ENCODE measurements around the gene S100A8.

Gene S100A8

GRCh38 chr1:153389973-153390879 is 647 bp downstream of the S100A8 start:
- DNase-seq: no peak

- DNase-seq: no peak
These were observed 1.5 kb downstream of the S100A8 start for GRCh38 chr1:153389401-153389800.

- DNase-seq: no peak
These were observed 3.1 kb downstream of the S100A8 start for GRCh38 chr1:153387785-153388184.

- no peak for DNase-seq
These were observed 3.9 kb downstream of the S100A8 start for GRCh38 chr1:153387001-153387400.

DNA sequence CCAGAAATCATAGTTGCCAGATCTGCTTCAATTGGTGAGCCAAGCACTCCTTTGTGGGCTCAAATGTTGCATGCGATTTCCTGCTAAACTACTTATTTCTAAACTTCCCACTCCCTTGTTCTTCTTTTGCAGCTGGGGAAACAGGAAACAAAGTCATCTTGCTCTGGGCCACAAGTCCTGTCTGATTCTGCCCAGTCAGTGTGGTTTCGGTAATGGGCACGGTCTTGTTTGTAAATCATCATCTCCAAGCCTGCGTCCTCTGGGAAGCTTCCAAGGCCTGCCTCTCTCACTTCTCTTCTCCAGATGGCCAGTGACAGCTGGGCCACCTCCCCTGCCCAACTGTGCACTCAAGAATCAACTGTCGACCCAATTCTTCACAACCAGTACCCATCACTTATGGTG is 4.4 kb downstream of the S100A8 start:
- DNase-seq: no peak

GRCh38 chr1:153384958-153385580 is 5.8 kb downstream of the S100A8 start:
- no peak for DNase-seq

- no peak for DNase-seq
These were observed 10.2 kb downstream of the S100A8 start for GRCh38 chr1:153380711-153381110.

- DNase-seq: no peak
These were observed 11.3 kb downstream of the S100A8 start for GRCh38 chr1:153379591-153379990.

- DNase-seq: no peak
These were observed 15.4 kb downstream of the S100A8 start, which contains the start of gene S100A12 for GRCh38 chr1:153375511-153375910. S100A12 (minus strand) TSS chr1:153375621; CDS start chr1:153374592, 1,029 bp downstream.

DNA sequence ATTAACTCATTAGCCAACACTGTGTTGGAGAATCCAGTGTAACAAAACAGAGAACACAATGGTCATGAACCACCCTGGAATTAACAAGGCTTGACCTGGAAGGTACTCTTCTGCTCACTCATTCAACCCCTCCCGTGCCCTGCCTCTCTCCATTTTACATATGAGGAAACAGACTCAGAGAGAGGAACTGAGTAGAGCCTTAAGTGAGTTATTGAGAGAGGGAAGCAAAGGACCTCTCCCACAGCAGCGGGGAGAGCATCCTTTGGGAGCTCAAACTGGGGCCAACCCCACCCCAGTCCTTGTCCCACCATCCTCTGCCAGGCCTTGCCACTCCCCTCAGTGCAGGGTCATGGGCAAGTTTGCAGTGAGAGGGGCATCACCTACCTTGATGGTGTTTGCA is 16.8 kb downstream of the S100A8 start:
- no peak for DNase-seq

GRCh38 chr1:153372571-153372970 is 18.3 kb downstream of the S100A8 start:
- no peak for DNase-seq

DNA sequence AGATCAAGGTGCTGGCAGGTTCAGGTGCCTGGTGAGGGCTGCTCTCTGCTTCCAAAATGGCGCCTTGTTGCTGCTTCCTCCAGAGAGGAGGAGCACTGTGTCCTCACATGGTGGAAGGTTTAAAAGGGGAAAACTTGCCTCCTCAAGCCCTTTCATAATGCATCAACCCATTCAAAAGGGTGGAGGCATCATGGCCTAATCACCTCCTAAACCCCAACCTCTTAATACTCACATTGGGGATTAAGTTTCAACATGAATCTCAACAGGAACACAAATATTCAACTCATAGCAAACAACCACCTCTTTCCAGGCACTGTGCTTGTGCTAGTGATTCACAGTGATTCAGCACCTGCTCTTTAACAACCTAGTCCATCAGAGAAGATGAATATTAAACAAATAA is 19.6 kb downstream of the S100A8 start:
- DNase-seq: no peak

DNA sequence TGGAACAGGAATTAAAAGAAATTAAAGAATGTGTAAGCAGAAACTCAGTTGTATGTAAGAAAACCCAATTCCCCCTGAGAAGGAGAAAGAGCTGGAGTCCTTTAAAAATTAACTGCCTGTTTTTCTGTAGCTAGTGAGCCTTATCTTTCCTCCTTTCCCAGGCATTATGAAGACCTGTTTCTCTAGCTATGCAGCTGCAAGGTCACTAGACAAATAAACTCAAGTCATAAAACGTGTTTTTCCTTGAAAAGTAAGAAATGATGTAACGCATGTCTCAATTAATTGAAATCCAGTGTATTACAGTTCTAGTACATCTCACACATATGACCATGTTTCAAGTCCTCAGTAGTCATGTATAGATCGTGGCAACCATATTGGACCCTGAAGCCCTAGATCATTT is 20.7 kb downstream of the S100A8 start:
- no peak for DNase-seq

DNA sequence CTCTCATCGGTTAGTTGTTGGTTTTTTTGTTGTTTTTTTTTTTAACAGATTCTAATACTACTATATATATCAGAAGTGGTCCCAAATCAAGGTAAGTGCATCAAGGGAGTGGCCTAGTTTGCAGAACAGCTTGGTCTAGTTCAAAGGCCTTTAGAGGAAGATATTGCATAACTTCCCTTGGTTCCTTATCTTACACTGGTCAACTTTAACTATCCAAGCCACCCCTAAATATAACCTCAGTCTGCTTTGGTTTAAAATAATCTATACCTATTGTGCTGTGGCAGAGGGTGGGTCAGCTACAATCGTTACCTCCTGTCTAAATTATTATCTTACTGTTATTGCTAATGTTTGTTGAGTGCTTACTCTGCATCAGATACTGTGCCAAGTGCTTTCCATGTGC is 22.4 kb downstream of the S100A8 start:
- no peak for DNase-seq

GRCh38 chr1:153367090-153367489 is 23.8 kb downstream of the S100A8 start:
- no peak for DNase-seq

DNA sequence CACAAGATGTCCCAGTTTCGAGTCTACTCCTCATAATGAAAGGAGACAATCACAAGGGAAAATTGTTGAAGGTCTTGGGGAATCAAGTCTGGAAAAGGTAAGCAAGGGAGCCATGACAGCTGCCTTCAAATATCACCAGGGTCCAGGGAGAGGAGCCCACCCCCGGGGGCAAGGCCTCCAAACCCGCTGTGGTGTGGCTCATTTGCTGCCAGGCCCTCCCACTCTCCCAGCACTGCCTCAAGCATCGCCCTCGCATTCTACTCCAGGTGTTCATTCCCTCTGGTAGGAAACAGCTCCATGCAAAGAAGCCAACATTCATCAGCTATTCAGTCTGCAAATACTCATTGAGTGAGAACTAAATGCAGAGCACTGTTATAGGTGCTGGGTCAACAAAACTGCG is 24.6 kb downstream of the S100A8 start:
- no peak for DNase-seq

GRCh38 chr1:153365696-153366095 is 25.2 kb downstream of the S100A8 start:
- no peak for DNase-seq

- no peak for DNase-seq
These were observed 25.9 kb downstream of the S100A8 start for GRCh38 chr1:153364766-153365666.

GRCh38 chr1:153364156-153364555 is 26.7 kb downstream of the S100A8 start:
- no peak for DNase-seq

GRCh38 chr1:153363641-153364040 is 27.2 kb downstream of the S100A8 start:
- no peak for DNase-seq

- DNase-seq: no peak
These were observed 28.6 kb downstream of the S100A8 start for GRCh38 chr1:153362187-153362775.

- DNase-seq: no peak
These were observed 29.3 kb downstream of the S100A8 start for GRCh38 chr1:153361480-153362109.

All from activated effector memory CD4-positive, alpha-beta T cell treated with Interleukin-2 at 50 U/mL for 16 hours (primary cell).